Lower leg skin (tissue), 3 donors: ENCODE data around the gene SOX1.

Experiments
- POLR2A ChIP-seq, 2 donors: fragments of 450-650 bp; IDR thresholded peaks; one replicate each; pipeline ENCODE4 v1.6.1; 2016 to 2017; ENCODE audit warnings: antibody characterized with exemption in 2 of 2, mild to moderate bottlenecking in 1 of 2, moderate library complexity in 1 of 2
- TF ChIP-seq, protein P1 (sequence below), 3 donors: fragments of 450-650 bp; IDR thresholded peaks; one replicate each; pipeline ENCODE4 v1.5.1; 2016; ENCODE audit warnings: antibody characterized with exemption in 3 of 3, mild to moderate bottlenecking in 3 of 3, moderate library complexity in 2 of 3

DNA sequence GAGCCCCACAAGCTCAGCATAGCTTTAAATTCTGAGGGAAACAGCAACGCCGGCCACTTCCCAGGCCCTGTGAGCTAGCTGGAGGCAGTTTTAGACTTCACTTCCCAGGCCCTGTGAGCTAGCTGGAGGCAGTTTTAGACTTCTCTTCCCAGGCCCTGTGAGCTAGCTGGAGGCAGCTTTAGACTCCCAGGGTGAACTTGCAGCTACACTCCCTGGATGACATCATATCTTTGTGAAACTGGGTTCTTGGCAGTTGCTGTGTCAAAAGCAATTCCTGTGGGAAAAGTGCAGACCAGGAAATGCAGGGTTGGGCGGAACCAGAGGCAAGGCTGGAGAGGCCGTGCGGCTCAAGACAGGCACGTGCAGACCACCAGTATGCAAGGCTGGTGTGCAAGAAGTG, 12.7 kb downstream of the SOX1 start:
- TF ChIP-seq, protein P1, sequence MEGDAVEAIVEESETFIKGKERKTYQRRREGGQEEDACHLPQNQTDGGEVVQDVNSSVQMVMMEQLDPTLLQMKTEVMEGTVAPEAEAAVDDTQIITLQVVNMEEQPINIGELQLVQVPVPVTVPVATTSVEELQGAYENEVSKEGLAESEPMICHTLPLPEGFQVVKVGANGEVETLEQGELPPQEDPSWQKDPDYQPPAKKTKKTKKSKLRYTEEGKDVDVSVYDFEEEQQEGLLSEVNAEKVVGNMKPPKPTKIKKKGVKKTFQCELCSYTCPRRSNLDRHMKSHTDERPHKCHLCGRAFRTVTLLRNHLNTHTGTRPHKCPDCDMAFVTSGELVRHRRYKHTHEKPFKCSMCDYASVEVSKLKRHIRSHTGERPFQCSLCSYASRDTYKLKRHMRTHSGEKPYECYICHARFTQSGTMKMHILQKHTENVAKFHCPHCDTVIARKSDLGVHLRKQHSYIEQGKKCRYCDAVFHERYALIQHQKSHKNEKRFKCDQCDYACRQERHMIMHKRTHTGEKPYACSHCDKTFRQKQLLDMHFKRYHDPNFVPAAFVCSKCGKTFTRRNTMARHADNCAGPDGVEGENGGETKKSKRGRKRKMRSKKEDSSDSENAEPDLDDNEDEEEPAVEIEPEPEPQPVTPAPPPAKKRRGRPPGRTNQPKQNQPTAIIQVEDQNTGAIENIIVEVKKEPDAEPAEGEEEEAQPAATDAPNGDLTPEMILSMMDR (IDR thresholded peaks at IDR 0.05), result no peak
- TF ChIP-seq POLR2A (IDR thresholded peaks at IDR 0.05), result no peak
